HepG2 (cell line): ENCODE results near the gene DLL3.

Source experiments
- NBN ChIP-seq: fragments of 450-650 bp; conservative IDR thresholded peaks from 2 replicates; pipeline ENCODE4 v1.6.1; 2017
- PCBP1 ChIP-seq: fragments of 200-400 bp; formaldehyde crosslinking; IDR thresholded peaks from 2 replicates; pipeline ENCODE4 v1.6.1; 2017; ENCODE audit warnings: mild to moderate bottlenecking, low read depth, low read length, borderline replicate concordance
- TBP ChIP-seq: sonication (generic); formaldehyde crosslinking; IDR thresholded peaks from 2 replicates; pipeline ENCODE4 v1.5.0; 2020; ENCODE audit warnings: missing genetic modification reagents
- TCF7 ChIP-seq: sonication (generic); IDR thresholded peaks from 2 replicates; pipeline ENCODE4 v1.6.1; 2016; ENCODE audit warnings: antibody characterized with exemption, low read depth
- ZNF20 ChIP-seq: sonication (generic); formaldehyde crosslinking; IDR thresholded peaks from 2 replicates; pipeline ENCODE4 v1.4.0; 2020; ENCODE audit warnings: mild to moderate bottlenecking, moderate library complexity, missing genetic modification reagents
- ZNF780A ChIP-seq: sonication (generic); formaldehyde crosslinking; IDR thresholded peaks from 2 replicates; pipeline ENCODE4 v1.8.0; 2022; ENCODE audit warnings: mild to moderate bottlenecking, missing genetic modification reagents, moderate library complexity
- TF ChIP-seq, protein P1 (sequence below): sonication (generic); formaldehyde crosslinking; IDR thresholded peaks from 2 replicates; pipeline ENCODE4 v1.8.1; 2023; ENCODE audit warnings: mild to moderate bottlenecking, missing genetic modification reagents, borderline replicate concordance

DNA sequence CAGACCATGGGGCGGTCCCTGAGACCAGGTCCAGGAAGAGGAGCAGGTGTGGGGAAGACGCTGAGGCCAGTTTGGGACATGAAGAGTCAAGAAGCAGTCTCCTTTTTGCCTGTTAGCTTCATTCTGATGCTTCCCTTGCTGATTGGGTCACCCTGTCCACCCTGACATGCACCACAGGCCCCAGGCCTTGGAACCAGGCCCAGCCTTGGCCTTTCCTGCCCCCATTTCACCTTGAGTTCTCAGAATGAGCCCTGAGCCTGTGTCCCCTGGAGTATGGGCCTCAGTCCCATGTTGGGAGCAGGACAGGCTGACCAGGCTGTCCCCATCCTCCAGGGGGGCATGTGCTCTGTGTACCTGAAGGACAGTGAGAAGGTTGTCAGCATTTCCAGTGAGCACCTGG lies 23.0 kb upstream of the DLL3 start:
- TF ChIP-seq ZNF780A (CRISPR knock-in tag) (no peak), NBN (no peak), TCF7 (no peak), TBP (CRISPR knock-in tag) (no peak), ZNF20 (no peak), PCBP1 (no peak)
- TF ChIP-seq, protein P1, sequence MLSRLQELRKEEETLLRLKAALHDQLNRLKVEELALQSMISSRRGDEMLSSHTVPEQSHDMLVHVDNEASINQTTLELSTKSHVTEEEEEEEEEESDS (CRISPR knock-in tag): no peak
